Testis (tissue), 2 donors: ENCODE measurements around the gene NET1.

Experiments
- POLR2A ChIP-seq: fragments of 450-650 bp; IDR thresholded peaks from one replicate; pipeline ENCODE4 v1.6.1; 2017; ENCODE audit warnings: antibody characterized with exemption, mild to moderate bottlenecking, moderate library complexity
- TF ChIP-seq, protein P1 (sequence below), 3 experiments: fragments of 450-650 bp in 2 of 3; fragments of 200-600 bp in 1 of 3; sonication (generic) in 1 of 3; IDR thresholded peaks; one replicate each; pipeline ENCODE4 v1.5.1; 2016 to 2019; ENCODE audit warnings: antibody characterized with exemption in 3 of 3, mild to moderate bottlenecking in 2 of 3, moderate library complexity in 1 of 3

DNA sequence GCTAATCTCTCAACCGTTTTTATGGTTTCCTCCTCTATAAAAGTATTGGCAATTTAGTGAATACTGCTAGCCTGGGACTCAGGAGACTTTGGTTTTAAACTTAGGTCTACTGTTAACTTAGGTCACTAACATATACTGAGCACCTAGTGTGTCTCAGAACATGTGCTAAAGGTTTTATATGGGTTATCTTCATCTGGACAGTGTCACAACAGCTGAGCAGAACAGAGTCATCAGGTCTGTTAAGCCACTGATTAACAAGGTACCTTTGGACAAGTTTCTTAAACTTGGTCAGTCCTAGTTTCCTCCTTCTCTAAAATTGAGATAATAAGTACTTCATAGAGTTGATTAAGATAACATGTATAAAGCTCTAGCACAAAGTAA, 30.6 kb downstream of the NET1 start:
- TF ChIP-seq, protein P1, sequence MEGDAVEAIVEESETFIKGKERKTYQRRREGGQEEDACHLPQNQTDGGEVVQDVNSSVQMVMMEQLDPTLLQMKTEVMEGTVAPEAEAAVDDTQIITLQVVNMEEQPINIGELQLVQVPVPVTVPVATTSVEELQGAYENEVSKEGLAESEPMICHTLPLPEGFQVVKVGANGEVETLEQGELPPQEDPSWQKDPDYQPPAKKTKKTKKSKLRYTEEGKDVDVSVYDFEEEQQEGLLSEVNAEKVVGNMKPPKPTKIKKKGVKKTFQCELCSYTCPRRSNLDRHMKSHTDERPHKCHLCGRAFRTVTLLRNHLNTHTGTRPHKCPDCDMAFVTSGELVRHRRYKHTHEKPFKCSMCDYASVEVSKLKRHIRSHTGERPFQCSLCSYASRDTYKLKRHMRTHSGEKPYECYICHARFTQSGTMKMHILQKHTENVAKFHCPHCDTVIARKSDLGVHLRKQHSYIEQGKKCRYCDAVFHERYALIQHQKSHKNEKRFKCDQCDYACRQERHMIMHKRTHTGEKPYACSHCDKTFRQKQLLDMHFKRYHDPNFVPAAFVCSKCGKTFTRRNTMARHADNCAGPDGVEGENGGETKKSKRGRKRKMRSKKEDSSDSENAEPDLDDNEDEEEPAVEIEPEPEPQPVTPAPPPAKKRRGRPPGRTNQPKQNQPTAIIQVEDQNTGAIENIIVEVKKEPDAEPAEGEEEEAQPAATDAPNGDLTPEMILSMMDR (IDR thresholded peaks at IDR 0.05) = no peak
- no peak for TF ChIP-seq POLR2A
